T-helper 2 cell treated with Interferon-gamma antibody and Interleukin-4, amounts not matched to agents 100 ng/mL and 5 ng/mL, for 36 hours (primary cell): ENCODE data around the gene MRPL22. TPM values are rescaled to one million over a fixed set of nuclear protein-coding genes. Genes with fewer than 3 reads are reported as not detected.
"Not testable (repeated sequence)": the region's sequence is repeated elsewhere in the genome, so short reads cannot be mapped to it uniquely, and the experiment has no call there.

Source experiments
- intact Hi-C: fragments of 100-400 bp; cut with micrococcal nuclease; formaldehyde crosslinking; loops from one replicate; pipeline ENCODE4 v1.15.1; 2023
- total RNA-seq: library from RNA; stranded (reverse); gene quantifications from 2 replicates; pipeline ENCODE4 v1.2.3, GENCODE V29; 2022

The MRPL22 gene
- 57.0 and 58.8 TPM in 2 replicates for total RNA-seq

GRCh38 chr5:154940772-154941620 is at the start of gene MRPL22:
TSS of gene MRPL22 (plus strand) at chr5:154941073. CDS start at chr5:154941111, 38 bp downstream.
- intact Hi-C loops: loop anchor here (1.0 to 10.0 kb wide), 4 partner anchors 83 to 746 kb away; partner anchors contain the start of genes CNOT8, GALNT10, LARP1 and SAP30L

- intact Hi-C loops: no loop called here
These were observed 48.5 kb upstream of the MRPL22 start for GRCh38 chr5:154892369-154892771.

- intact Hi-C loops: no loop called here
These were observed 47.5 kb upstream of the MRPL22 start for GRCh38 chr5:154893381-154893780.

- intact Hi-C loops: no loop called here
These were observed 45.0 kb upstream of the MRPL22 start for GRCh38 chr5:154895606-154896561.

- intact Hi-C loops: no loop called here
These were observed 44.2 kb upstream of the MRPL22 start for GRCh38 chr5:154896562-154897165.

GRCh38 chr5:154898210-154898609 is 42.7 kb upstream of the MRPL22 start:
- intact Hi-C loops: no loop called here

GRCh38 chr5:154899151-154899816 is 41.6 kb upstream of the MRPL22 start:
- intact Hi-C loops: no loop called here

GRCh38 chr5:154900066-154900465 is 40.8 kb upstream of the MRPL22 start:
- intact Hi-C loops: no loop called here

- intact Hi-C loops: no loop called here
These were observed 39.6 kb upstream of the MRPL22 start for GRCh38 chr5:154901276-154901675.

GRCh38 chr5:154901913-154902312 is 39.0 kb upstream of the MRPL22 start:
- intact Hi-C loops: no loop called here

GRCh38 chr5:154905601-154906000 is 35.3 kb upstream of the MRPL22 start:
- intact Hi-C loops: not testable (repeated sequence)

GRCh38 chr5:154916874-154917273 is 24.0 kb upstream of the MRPL22 start:
- intact Hi-C loops: no loop called here

- intact Hi-C loops: no loop called here
These were observed 23.1 kb upstream of the MRPL22 start for GRCh38 chr5:154917757-154918156.

GRCh38 chr5:154923441-154924430 is 17.1 kb upstream of the MRPL22 start:
- intact Hi-C loops: no loop called here

- intact Hi-C loops: no loop called here
These were observed 7.3 kb upstream of the MRPL22 start for GRCh38 chr5:154933537-154933936.

GRCh38 chr5:154934881-154935280 is 6.0 kb upstream of the MRPL22 start:
- intact Hi-C loops: loop anchor here (5.0 kb wide), 1 partner anchor 898 kb away; the partner anchor contains the start of genes FAM114A2 and MFAP3

- intact Hi-C loops: loop anchor here (5.0 kb wide), 1 partner anchor 900 kb away; the partner anchor contains the start of genes FAM114A2 and MFAP3
These were observed 3.6 kb upstream of the MRPL22 start for GRCh38 chr5:154937186-154937717.

- intact Hi-C loops: loop anchor here (5.0 kb wide), 1 partner anchor 901 kb away; the partner anchor contains the start of genes FAM114A2 and MFAP3
These were observed 3.0 kb upstream of the MRPL22 start, which contains the start of gene GEMIN5 for GRCh38 chr5:154937718-154938466. TSS of gene GEMIN5 (minus strand) at chr5:154938211. CDS start at chr5:154938133, 78 bp downstream.
